Stimulated activated CD4-positive, alpha-beta T cell treated with anti-CD3 and anti-CD28 coated beads, Interleukin-4, amount 100 ng/mL, for 24 hours (primary cell): Measurements from ENCODE around the gene P2RY11.

ENCODE experiments used
- DNase-seq: peaks from one replicate; pipeline ENCODE4 v3.0.0-alpha.2; 2020

Gene P2RY11

DNA sequence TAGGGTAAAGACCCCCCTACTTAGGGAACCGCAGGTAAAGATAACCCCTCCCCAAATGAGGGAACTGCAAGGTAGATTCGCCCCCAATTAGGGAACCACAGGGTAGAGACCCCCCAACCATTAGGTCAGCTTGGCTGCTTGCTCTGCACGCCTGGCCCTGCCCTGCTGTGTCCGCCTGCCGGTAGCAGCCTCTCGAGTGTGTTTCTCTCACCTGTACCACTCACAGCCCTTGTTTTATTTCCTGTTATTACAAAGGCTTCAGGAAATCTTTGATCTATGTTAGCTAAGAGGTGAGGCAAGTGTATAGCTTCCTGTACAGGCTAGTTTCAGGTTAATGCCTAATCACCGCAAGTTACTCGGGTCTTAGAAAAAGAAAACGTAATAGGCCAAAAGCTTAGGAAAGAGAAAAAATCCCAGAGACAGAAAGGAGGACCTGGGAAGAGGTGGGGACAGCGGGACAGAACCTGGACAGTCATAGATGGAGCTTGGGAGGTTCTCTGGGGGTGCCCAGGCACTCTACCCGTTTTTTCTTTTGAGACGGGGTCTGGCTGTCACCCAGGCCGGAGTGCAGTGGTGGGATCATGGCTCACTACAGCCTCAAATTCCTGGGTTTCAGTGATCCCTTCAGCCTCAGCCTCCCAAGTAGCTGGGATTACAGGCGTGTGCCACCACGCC is 31.3 kb downstream of the P2RY11 start:
- peak; percentile 33 for DNase-seq

DNA sequence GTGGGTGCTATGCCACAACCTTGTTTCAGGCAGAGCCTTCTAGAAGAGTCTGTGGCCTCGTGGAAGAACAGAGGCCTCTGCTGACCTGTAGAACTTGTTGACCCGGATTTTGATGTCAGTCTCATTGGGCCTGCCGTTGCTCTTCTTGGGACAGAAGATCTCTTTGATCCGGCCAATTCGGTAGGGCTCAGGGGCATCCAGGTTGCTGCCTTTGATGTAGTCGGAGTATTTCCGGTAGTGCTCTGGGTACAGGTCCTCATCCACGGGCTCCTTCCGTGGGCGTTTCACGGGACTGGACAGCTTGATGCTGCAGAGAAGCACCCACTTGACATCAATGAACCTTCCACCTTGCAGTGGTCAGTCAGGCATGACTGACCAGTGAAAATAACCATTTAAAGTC is 32.2 kb downstream of the P2RY11 start:
- DNase-seq = no peak

- no peak for DNase-seq
These were observed 32.9 kb downstream of the P2RY11 start for GRCh38 chr19:10144361-10144760.

- DNase-seq = no peak
These were observed 33.5 kb downstream of the P2RY11 start for GRCh38 chr19:10145031-10145430.

GRCh38 chr19:10146142-10146541 is 34.6 kb downstream of the P2RY11 start:
- no peak for DNase-seq

DNA sequence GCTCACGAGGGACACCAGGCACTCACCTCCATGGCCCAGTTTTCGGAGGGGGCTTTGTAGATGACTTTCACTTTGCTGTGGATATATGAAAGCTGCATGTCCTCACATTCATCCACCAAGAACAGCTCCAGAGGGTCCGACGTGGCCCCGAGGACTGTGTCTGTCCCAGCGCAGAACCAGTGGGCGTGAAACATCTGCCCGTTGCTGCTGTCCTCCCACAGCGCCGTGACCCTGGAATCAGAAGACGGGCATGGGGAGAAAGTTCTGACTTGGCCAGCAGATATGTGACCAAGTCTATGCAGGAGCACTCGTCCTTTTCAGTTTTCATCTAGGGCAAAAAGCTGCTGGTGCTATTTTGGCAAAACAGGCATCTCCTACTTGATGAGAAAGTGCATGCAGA is 37.9 kb downstream of the P2RY11 start:
- DNase-seq = no peak

DNA sequence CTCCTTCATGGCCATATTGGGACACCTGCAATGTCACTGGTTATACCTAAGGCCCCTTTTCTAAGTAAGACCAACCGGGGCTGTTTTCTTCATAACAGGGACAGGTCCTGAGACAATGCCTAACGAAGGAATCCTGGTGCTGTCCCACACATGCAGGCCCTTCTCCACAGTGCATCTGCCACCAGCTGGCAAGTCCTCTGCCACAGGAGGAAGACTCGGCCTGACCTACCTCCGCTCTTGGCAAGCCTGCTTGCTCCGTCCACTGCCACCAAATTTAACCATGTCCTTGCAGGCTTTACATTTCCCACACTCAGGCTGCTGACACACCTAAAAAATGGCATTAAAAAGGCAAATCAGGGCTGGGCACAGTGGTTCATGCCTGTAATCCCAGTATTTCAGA is 40.0 kb downstream of the P2RY11 start:
- DNase-seq = no peak

DNA sequence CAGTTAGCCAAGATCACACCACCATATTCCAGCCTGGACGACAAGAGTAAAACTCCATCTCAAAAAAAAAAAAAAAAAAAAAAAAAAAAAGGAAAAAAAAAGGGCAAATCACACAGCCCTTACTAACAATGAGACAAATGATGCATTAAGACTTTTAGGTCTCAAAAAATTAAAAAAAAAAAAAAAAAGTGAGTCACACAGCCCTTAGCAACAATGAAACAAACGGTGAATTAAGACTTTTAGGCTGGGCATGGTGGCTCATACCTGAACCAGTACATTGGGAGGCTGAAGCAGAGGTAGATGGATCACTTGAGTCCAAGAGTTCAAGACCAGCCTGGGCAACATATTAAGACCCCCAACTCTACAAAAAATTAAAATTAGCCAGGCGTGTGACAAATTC is 40.6 kb downstream of the P2RY11 start:
- DNase-seq = no peak

GRCh38 chr19:10155839-10156238 is 44.3 kb downstream of the P2RY11 start:
- DNase-seq = no peak

- no peak for DNase-seq
These were observed 46.6 kb downstream of the P2RY11 start for GRCh38 chr19:10158071-10158470.

GRCh38 chr19:10158485-10158884 is 47.0 kb downstream of the P2RY11 start:
- no peak for DNase-seq

- DNase-seq = no peak
These were observed 48.1 kb downstream of the P2RY11 start for GRCh38 chr19:10159610-10160009.

DNA sequence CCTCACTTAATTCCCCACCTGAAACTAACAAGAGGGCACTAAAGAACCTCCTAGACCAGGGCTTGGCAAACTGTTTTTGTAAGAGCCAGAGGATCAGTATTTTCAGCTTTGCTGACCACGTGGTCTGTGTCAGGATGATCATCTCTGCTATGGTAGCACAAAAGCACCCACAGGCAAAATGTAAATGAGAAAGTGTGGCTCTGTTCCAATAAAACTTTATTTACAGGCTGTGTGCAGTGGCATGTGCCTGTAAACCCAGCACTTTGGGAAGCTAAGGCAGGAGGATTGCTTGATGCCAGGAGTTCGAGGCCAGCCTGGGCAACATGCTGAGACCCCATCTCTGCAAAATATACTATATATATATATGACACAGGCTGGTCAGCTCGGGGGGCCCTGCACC is 52.0 kb downstream of the P2RY11 start:
- no peak for DNase-seq
